HG03460 (cell line): ENCODE results near the gene USP12.
A peak's percentile ranks its signal among the peaks of the same experiment; 100 is the strongest.
"Not testable (repeated sequence)": the region's sequence is repeated elsewhere in the genome, so short reads cannot be mapped to it uniquely, and the experiment has no call there.

ENCODE experiments used
- ATAC-seq: cut with Tn5 transposase; IDR thresholded peaks from one replicate; pipeline ENCODE4 v1.9.1; 2021; ENCODE audit not compliant: unreplicated experiment

The USP12 gene

GRCh38 chr13:27151798-27152599, 19.6 kb downstream of the USP12 start:
- no peak for ATAC-seq

GRCh38 chr13:27149702-27150101, 21.9 kb downstream of the USP12 start:
- ATAC-seq: no peak

GRCh38 chr13:27148900-27149299, 22.7 kb downstream of the USP12 start:
- no peak for ATAC-seq

GRCh38 chr13:27147530-27148170, 24.0 kb downstream of the USP12 start:
- peak; percentile 67 for ATAC-seq

- ATAC-seq: no peak
Observed at GRCh38 chr13:27141746-27142145, 29.9 kb downstream of the USP12 start.

- not testable (repeated sequence) for ATAC-seq
Observed at GRCh38 chr13:27141159-27141558, 30.5 kb downstream of the USP12 start.

GRCh38 chr13:27140060-27140459, 31.6 kb downstream of the USP12 start:
- no peak for ATAC-seq

GRCh38 chr13:27139565-27139964, 32.0 kb downstream of the USP12 start:
- no peak for ATAC-seq

GRCh38 chr13:27138457-27139093, 33.0 kb downstream of the USP12 start:
- ATAC-seq: no peak

GRCh38 chr13:27137759-27138158, 33.9 kb downstream of the USP12 start:
- ATAC-seq: no peak

- ATAC-seq: no peak
Observed at GRCh38 chr13:27135023-27135422, 36.6 kb downstream of the USP12 start.

- no peak for ATAC-seq
Observed at GRCh38 chr13:27133889-27134288, 37.7 kb downstream of the USP12 start.

- no peak for ATAC-seq
Observed at GRCh38 chr13:27132538-27132937, 39.1 kb downstream of the USP12 start.

- ATAC-seq: no peak
Observed at GRCh38 chr13:27131906-27132305, 39.7 kb downstream of the USP12 start.

GRCh38 chr13:27130979-27131623, 40.5 kb downstream of the USP12 start:
- ATAC-seq: peak; percentile 82

GRCh38 chr13:27130223-27130978, 41.2 kb downstream of the USP12 start:
- no peak for ATAC-seq

GRCh38 chr13:27128825-27129627, 42.6 kb downstream of the USP12 start:
- no peak for ATAC-seq

- ATAC-seq: no peak
Observed at GRCh38 chr13:27126859-27127258, 44.8 kb downstream of the USP12 start.

- no peak for ATAC-seq
Observed at GRCh38 chr13:27125357-27126282, 46.0 kb downstream of the USP12 start.
